Astrocyte of the cerebellum (primary cell): ENCODE measurements around the gene SLC17A8.

ENCODE experiments used
- DNase-seq: peaks from one replicate; pipeline ENCODE4 v3.0.0-alpha.2; 2011; ENCODE audit warnings: low read depth
- H3K4me3 ChIP-seq: 2 replicates; pipeline ENCODE4 v1.5.1; 2011; ENCODE audit warnings: mild to moderate bottlenecking, low read depth, low read length, moderate library complexity
- in situ Hi-C: cut with HindIII; loops from 2 replicates; pipeline ENCODE4 v1.10.0; 2017; ENCODE audit warnings: low sequenced_read_pairs
- TF ChIP-seq, protein P1 (sequence below): IDR thresholded peaks from 2 replicates; pipeline ENCODE4 v1.5.1; 2012; ENCODE audit warnings: low read length, low read depth, moderate library complexity, mild to moderate bottlenecking; ENCODE audit errors: missing control alignments

The SLC17A8 gene

DNA sequence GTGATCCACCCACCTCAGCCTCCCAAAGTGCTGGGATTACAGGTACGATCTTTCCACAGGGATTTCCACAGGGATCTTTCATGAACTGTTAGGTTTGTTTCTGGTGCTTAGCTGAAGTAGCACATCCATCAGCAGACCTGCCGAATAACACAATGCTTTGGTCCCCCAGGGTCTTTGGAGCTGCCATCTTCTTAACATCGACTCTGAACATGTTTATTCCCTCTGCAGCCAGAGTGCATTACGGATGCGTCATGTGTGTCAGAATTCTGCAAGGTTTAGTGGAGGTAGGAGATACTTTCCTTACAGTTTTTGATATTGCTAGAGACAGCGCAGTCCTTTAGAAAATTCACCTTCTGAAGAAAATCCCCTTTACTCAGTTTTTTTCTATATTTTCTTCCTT, 36.3 kb downstream of the SLC17A8 start:
- TF ChIP-seq, protein P1, sequence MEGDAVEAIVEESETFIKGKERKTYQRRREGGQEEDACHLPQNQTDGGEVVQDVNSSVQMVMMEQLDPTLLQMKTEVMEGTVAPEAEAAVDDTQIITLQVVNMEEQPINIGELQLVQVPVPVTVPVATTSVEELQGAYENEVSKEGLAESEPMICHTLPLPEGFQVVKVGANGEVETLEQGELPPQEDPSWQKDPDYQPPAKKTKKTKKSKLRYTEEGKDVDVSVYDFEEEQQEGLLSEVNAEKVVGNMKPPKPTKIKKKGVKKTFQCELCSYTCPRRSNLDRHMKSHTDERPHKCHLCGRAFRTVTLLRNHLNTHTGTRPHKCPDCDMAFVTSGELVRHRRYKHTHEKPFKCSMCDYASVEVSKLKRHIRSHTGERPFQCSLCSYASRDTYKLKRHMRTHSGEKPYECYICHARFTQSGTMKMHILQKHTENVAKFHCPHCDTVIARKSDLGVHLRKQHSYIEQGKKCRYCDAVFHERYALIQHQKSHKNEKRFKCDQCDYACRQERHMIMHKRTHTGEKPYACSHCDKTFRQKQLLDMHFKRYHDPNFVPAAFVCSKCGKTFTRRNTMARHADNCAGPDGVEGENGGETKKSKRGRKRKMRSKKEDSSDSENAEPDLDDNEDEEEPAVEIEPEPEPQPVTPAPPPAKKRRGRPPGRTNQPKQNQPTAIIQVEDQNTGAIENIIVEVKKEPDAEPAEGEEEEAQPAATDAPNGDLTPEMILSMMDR = no peak
- in situ Hi-C loops = no loop called here
- no peak overlapping the region for H3K4me3 ChIP-seq
- no peak for DNase-seq

DNA sequence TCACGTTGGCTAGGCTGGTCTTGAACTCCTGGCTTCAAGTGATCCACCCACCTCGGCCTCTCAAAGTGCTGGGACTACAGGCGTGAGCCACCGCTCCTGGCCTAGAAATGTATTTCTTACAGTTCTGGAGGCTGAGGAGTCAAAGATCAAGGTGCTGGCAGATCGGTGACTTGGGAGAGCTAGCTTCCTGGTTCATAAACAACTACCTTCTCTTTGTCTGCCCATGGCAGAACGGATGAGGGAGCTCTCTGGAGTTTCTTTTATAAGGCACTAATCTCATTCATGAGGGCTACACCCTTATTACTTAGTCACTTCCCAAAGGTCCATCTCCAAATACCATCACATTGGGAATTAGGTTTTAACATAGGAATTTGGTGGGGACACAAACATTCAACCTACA, 38.9 kb downstream of the SLC17A8 start:
- in situ Hi-C loops = no loop called here
- no peak overlapping the region for H3K4me3 ChIP-seq
- TF ChIP-seq, protein P1 = no peak
- DNase-seq = no peak

DNA sequence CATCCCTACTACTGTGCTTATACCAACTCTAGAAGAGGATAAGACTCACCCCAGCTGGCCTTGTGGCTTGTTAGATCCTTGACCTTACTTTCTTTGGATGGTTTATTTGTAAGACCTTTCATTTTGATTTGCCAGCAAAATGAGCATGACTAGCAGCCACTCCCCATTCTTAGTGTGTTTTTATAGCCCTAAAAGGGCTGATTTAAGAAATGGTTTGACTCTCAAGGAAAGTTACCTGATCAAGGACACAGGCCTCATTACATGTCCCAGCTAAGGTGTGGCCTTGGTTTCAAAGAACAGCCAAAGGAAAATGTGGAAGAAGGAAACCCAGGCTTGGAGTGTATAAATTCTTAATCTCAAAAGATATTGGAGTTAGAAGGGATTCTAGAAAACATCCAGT, 41.4 kb downstream of the SLC17A8 start:
- no peak for DNase-seq
- TF ChIP-seq, protein P1 = no peak
- no peak overlapping the region for H3K4me3 ChIP-seq
- in situ Hi-C loops = no loop called here

DNA sequence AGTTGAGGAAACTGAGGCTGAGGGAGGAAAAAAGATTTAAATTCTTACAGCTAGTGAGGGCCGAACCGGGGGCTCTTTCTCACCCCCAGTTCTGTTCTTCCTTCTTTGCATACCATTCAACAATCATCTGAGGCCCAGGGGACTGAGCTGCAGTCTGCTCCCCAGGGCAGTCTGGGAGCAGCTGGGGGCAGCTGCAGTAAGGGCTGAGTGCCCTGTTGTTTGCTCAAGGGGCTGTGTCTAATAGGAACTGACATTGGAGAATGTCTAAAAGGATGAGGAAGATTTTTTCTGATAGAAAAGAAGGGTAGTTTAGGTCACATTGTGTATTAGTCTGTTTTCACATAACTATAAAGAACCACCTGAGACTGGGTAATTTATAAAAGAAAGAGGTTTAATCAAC, 42.2 kb downstream of the SLC17A8 start:
- no peak overlapping the region for H3K4me3 ChIP-seq
- no peak for DNase-seq
- in situ Hi-C loops = no loop called here
- TF ChIP-seq, protein P1 = no peak

DNA sequence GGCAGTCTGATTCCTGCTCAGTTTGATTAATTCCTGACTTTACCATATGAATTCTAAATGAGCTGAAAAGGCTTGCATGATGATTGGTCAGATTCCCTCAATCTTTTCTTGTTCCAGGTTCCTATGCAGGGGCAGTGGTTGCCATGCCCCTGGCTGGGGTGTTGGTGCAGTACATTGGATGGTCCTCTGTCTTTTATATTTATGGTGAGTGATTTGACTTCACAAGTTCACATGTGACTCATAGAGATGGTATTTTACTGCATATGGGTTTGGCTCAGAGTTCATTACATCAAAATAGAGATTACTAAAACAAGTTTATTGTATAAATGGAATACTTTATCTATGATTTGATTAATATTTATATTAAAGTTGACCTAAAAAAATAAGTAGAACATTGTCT, 44.8 kb downstream of the SLC17A8 start:
- no peak overlapping the region for H3K4me3 ChIP-seq
- peak; percentile 2 for DNase-seq
- TF ChIP-seq, protein P1 = no peak
- in situ Hi-C loops = no loop called here

DNA sequence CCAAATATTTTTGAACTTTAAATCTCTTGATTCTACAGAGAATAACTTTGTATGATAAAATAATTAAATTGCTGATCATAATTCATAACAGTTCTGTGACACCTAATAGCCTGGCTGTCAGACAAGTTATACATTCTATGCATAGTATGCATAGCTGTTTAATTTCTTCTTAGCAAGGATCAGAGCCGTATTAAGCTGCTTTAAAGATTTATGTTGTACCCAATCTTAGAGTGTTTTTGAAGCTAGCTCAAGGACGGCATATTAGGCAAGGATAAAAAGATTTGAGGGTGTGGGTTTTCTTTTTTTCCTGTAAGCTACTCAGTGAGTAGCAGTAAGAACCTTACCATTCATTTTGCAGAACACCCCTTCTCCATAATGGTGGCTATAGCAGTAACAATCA, 45.9 kb downstream of the SLC17A8 start:
- TF ChIP-seq, protein P1 = no peak
- DNase-seq = no peak
- no peak overlapping the region for H3K4me3 ChIP-seq
- in situ Hi-C loops = no loop called here

DNA sequence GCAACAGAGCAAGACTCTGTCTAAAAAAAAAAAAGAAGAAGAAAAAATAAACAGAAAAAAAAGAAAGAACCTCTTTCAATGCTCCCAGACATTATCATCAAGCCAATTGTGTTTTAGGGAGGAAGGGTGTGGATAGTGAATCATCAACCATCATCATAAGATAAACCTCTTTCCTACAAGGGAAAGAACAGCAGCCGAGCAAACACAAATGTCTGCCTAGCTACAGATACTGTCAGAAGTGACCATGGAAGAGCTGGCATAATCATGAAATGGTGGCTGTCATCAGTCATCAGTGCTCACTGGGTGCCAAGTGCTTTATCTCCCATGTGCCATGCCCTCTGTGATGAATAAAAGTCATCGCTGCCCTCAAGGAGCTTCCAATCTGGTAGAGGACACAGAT, 46.6 kb downstream of the SLC17A8 start:
- in situ Hi-C loops = no loop called here
- DNase-seq = no peak
- TF ChIP-seq, protein P1 = no peak
- H3K4me3 ChIP-seq = no peak overlapping the region
